Kidney epithelial cell (primary cell): ENCODE data around the gene NFASC. TPM values are rescaled to one million over a fixed set of nuclear protein-coding genes. Genes with fewer than 3 reads are reported as not detected.

ENCODE experiments used
- DNase-seq: peaks from one replicate; pipeline ENCODE4 v3.0.0-alpha.2; 2010; ENCODE audit warnings: low read depth
- H3K27me3 ChIP-seq: 2 replicates; pipeline ENCODE4 v1.6.0; 2011; ENCODE audit warnings: low read length; ENCODE audit not compliant: control insufficient read depth, insufficient read depth
- H3K36me3 ChIP-seq: 2 replicates; pipeline ENCODE4 v1.5.1; 2011; ENCODE audit warnings: low read length; ENCODE audit not compliant: control insufficient read depth, insufficient read depth
- H3K4me3 ChIP-seq: 2 replicates; pipeline ENCODE4 v1.5.1; 2011; ENCODE audit warnings: low read depth, mild to moderate bottlenecking, control low read depth, low read length
- CTCF ChIP-seq: IDR thresholded peaks from 2 replicates; pipeline ENCODE4 v1.5.1; 2011; ENCODE audit warnings: mild to moderate bottlenecking, moderate library complexity, low read length, control low read depth, inconsistent platforms; ENCODE audit not compliant: insufficient read depth, poor library complexity, severe bottlenecking
- total RNA-seq: library from RNA; depleted of rRNA; stranded (reverse); fragments of >200 nt; gene quantifications from 2 replicates; pipeline ENCODE4 v1.2.3, GENCODE V29; 2015

Gene NFASC
- total RNA-seq, 1 donor from 2014 or later = 1.2 TPM

- TF ChIP-seq CTCF = no peak
- DNase-seq = no peak
- Histone ChIP-seq H3K36me3 (no peaks in the 10 kb centered on the region), H3K27me3 (no peaks in the 10 kb centered on the region), H3K4me3 (no peak overlapping the region)
Observed at GRCh38 chr1:204920967-204921366, 50.3 kb downstream of the NFASC start.

GRCh38 chr1:204921855-204922516 lies 51.3 kb downstream of the NFASC start:
- no peaks in the 10 kb centered on the region for H3K27me3 ChIP-seq
- no peak for DNase-seq
- no peak overlapping the region for H3K4me3 ChIP-seq
- no peak for TF ChIP-seq CTCF
- no peaks in the 10 kb centered on the region for H3K36me3 ChIP-seq

GRCh38 chr1:204923201-204923600 lies 52.5 kb downstream of the NFASC start:
- TF ChIP-seq CTCF = no peak
- no peak overlapping the region for H3K4me3 ChIP-seq

GRCh38 chr1:204923626-204924012 lies 53.0 kb downstream of the NFASC start:
- DNase-seq = no peak
- no peak for TF ChIP-seq CTCF
- Histone ChIP-seq H3K36me3 (no peaks in the 10 kb centered on the region), H3K4me3 (no peak overlapping the region), H3K27me3 (no peaks in the 10 kb centered on the region)

More at GRCh38 chr1:204923201-204923600, 52.5 kb downstream of the NFASC start:
- no peak for DNase-seq
- no peaks in the 10 kb centered on the region for H3K36me3 ChIP-seq
- H3K27me3 ChIP-seq = no peaks in the 10 kb centered on the region

- no peak for TF ChIP-seq CTCF
- DNase-seq = peak; percentile 19
- H3K36me3 ChIP-seq = no peaks in the 10 kb centered on the region
- no peak overlapping the region for H3K4me3 ChIP-seq
- H3K27me3 ChIP-seq = no peaks in the 10 kb centered on the region
Observed at GRCh38 chr1:204924013-204924759, 53.5 kb downstream of the NFASC start.

- no peak for TF ChIP-seq CTCF
- DNase-seq = no peak
- Histone ChIP-seq H3K4me3 (no peak overlapping the region), H3K36me3 (no peaks in the 10 kb centered on the region), H3K27me3 (no peaks in the 10 kb centered on the region)
Observed at GRCh38 chr1:204925701-204926100, 55.0 kb downstream of the NFASC start.
